Activated T-cell treated with anti-CD3 and anti-CD28 coated beads, Interleukin-2, amount 50 U/mL, for 72 hours (primary cell): ENCODE results near the gene UBE4B. TPM values are rescaled to one million over a fixed set of nuclear protein-coding genes. Genes with fewer than 3 reads are reported as not detected.
A peak's percentile ranks its signal among the peaks of the same experiment; 100 is the strongest.

ENCODE experiments used
- ATAC-seq, 2 donors: fragments of 150-1000 bp; cut with Tn5 transposase; replicated peaks in 1 of 2; 2 replicates each; pipeline ENCODE4 v1.10.0; 2021; ENCODE audit warnings: moderate library complexity in 2 of 2, mild to moderate bottlenecking in 1 of 2
- DNase-seq, 2 donors: peaks; one replicate each; pipeline ENCODE4 v3.0.0; 2021 to 2022; ENCODE audit warnings: mixed read lengths in 1 of 2
- H3K27ac Mint-ChIP-seq: one replicate; pipeline ENCODE4 v1.8.0; 2022; ENCODE audit warnings: mild to moderate bottlenecking, moderate library complexity, mixed read lengths
- H3K27me3 Mint-ChIP-seq: one replicate; pipeline ENCODE4 v1.8.0; 2022; ENCODE audit warnings: low read depth, mixed read lengths
- H3K36me3 Mint-ChIP-seq, 2 donors: one replicate each; pipeline ENCODE4 v1.8.0; 2022; ENCODE audit warnings: mixed read lengths in 2 of 2, mild to moderate bottlenecking in 1 of 2; ENCODE audit not compliant: insufficient read depth in 2 of 2
- H3K4me1 Mint-ChIP-seq: one replicate; pipeline ENCODE4 v1.8.0; 2022; ENCODE audit warnings: low read depth, mixed read lengths
- H3K4me3 Mint-ChIP-seq, 2 donors: one replicate each; pipeline ENCODE4 v1.8.0; 2022; ENCODE audit warnings: mild to moderate bottlenecking in 2 of 2, mixed read lengths in 2 of 2, moderate library complexity in 2 of 2
- H3K9me3 Mint-ChIP-seq, 2 donors: one replicate each; pipeline ENCODE4 v1.8.0; 2022; ENCODE audit warnings: mixed read lengths in 2 of 2
- total RNA-seq, 2 donors: library from RNA; stranded (reverse); gene quantifications; one replicate each; pipeline ENCODE4 v1.2.3, GENCODE V29; 2022

UBE4B gene
- total RNA-seq, 2 donors from 2014 or later: 24.7 to 25.6 TPM

DNA sequence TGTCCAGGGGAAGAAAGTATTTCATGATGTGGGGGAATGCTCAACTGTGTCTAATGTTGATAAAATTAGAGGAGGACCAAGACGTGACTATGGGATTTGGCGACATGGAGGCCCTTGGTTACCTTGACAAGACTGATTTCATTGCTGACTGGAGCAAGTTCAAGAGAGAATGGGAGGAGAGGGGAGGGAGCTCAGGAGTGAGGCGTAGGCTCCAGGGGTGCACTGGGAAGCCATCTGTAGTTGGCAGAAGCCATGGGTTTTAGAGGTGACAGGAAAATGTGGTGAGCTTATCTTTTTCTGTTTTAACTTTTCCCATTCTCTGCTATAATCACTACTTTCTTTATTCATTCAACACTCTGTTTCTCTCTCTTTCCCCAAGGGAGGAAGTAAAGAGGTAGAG is 15.8 kb downstream of the UBE4B start:
- Mint-ChIP-seq H3K27me3 (no peaks in the 10 kb centered on the region), H3K4me3 (no peak overlapping the region), H3K36me3 (peaks cover 0 to 7% of the 10 kb centered on the region in 2 donors), H3K4me1 (peaks cover 26% of the 10 kb centered on the region), H3K9me3 (no peaks in the 10 kb centered on the region), H3K27ac (peak overlapping the region; percentile 14)
- DNase-seq (no peak), ATAC-seq (no peak)

- no peak overlapping the region for H3K4me3 Mint-ChIP-seq
- H3K27me3 Mint-ChIP-seq: no peaks in the 10 kb centered on the region
- no peaks in the 10 kb centered on the region for H3K9me3 Mint-ChIP-seq
- DNase-seq: no peak
- peaks cover 18% of the 10 kb centered on the region for H3K4me1 Mint-ChIP-seq
- peaks cover 0 to 7% of the 10 kb centered on the region in 2 donors for H3K36me3 Mint-ChIP-seq
- no peak for ATAC-seq
- no peak overlapping the region for H3K27ac Mint-ChIP-seq
These were observed 17.9 kb downstream of the UBE4B start for GRCh38 chr1:10050611-10051010.

- ATAC-seq (no peak), DNase-seq (no peak)
- Mint-ChIP-seq H3K4me1 (peaks cover 12% of the 10 kb centered on the region), H3K27ac (no peak overlapping the region), H3K9me3 (no peaks in the 10 kb centered on the region), H3K27me3 (no peaks in the 10 kb centered on the region), H3K36me3 (peaks cover 0 to 7% of the 10 kb centered on the region in 2 donors), H3K4me3 (no peak overlapping the region)
These were observed 18.9 kb downstream of the UBE4B start for GRCh38 chr1:10051656-10052055.

DNA sequence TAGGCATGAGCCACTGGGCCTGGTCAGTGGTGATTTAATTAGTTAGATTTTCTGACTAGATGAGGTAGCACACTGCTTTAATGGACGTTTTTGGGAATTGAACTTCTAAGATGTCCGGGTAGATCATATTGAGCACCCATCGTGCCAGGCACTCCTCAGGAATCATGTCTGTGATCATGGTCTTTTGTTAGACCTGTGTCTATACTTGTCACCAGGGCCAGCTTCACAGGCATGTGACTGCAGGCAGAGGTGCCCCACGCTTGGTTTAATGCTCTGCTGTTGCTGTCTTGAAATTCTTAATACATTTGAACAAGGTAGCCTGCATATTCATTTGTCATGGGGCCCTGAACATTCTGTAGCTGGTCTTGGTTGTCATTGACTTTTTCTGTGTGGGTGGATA is 19.6 kb downstream of the UBE4B start:
- DNase-seq (no peak), ATAC-seq (no peak)
- H3K27ac Mint-ChIP-seq: no peak overlapping the region
- H3K36me3 Mint-ChIP-seq: peaks cover 0 to 7% of the 10 kb centered on the region in 2 donors
- no peak overlapping the region for H3K4me3 Mint-ChIP-seq
- H3K4me1 Mint-ChIP-seq: peaks cover 6% of the 10 kb centered on the region
- no peaks in the 10 kb centered on the region for H3K27me3 Mint-ChIP-seq
- H3K9me3 Mint-ChIP-seq: no peaks in the 10 kb centered on the region

GRCh38 chr1:10054465-10054864 is 21.7 kb downstream of the UBE4B start:
- DNase-seq (no peak), ATAC-seq (no peak)
- Mint-ChIP-seq H3K27ac (no peak overlapping the region), H3K36me3 (peaks cover 0 to 4% of the 10 kb centered on the region in 2 donors), H3K4me3 (no peak overlapping the region), H3K27me3 (no peaks in the 10 kb centered on the region), H3K9me3 (no peaks in the 10 kb centered on the region), H3K4me1 (peaks cover 10% of the 10 kb centered on the region)

- peaks cover 10% of the 10 kb centered on the region for H3K4me1 Mint-ChIP-seq
These were observed 23.8 kb downstream of the UBE4B start for GRCh38 chr1:10056599-10056987.

GRCh38 chr1:10057343-10057742 is 24.6 kb downstream of the UBE4B start:
- no peaks in the 10 kb centered on the region for H3K36me3 Mint-ChIP-seq
- no peak overlapping the region for H3K27ac Mint-ChIP-seq
- DNase-seq: no peak
- ATAC-seq: no peak
- H3K4me3 Mint-ChIP-seq: no peak overlapping the region
- H3K27me3 Mint-ChIP-seq: no peaks in the 10 kb centered on the region
- H3K4me1 Mint-ChIP-seq: peaks cover 10% of the 10 kb centered on the region
- H3K9me3 Mint-ChIP-seq: no peaks in the 10 kb centered on the region

More at GRCh38 chr1:10056599-10056987, 23.8 kb downstream of the UBE4B start:
- Mint-ChIP-seq H3K4me3 (no peak overlapping the region), H3K27me3 (no peaks in the 10 kb centered on the region), H3K36me3 (no peaks in the 10 kb centered on the region), H3K9me3 (no peaks in the 10 kb centered on the region), H3K27ac (no peak overlapping the region)
- DNase-seq (no peak), ATAC-seq (no peak)

DNA sequence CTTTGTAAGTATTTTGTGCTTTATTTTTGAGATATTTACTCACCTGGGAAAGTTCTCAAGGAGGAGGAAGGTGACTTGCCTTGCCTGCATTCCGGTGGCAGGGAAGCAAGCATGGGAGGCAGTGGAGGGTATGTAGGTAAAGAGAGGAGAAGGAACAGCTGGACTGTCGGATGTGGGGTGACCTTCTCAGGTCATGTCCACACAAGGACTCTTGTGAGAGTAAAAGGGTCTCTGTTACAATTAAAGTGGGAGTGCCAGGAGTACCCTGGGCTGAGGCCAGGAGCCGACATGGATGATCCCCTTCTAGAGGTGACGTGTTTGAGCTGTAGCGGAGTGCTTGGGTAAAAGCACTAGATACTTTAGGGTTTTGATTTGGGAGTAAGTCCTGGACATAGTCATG is 25.0 kb downstream of the UBE4B start:
- Mint-ChIP-seq H3K4me3 (no peak overlapping the region), H3K4me1 (peaks cover 10% of the 10 kb centered on the region), H3K27me3 (no peaks in the 10 kb centered on the region), H3K27ac (no peak overlapping the region), H3K9me3 (no peaks in the 10 kb centered on the region), H3K36me3 (no peaks in the 10 kb centered on the region)
- DNase-seq: no peak
- no peak for ATAC-seq

DNA sequence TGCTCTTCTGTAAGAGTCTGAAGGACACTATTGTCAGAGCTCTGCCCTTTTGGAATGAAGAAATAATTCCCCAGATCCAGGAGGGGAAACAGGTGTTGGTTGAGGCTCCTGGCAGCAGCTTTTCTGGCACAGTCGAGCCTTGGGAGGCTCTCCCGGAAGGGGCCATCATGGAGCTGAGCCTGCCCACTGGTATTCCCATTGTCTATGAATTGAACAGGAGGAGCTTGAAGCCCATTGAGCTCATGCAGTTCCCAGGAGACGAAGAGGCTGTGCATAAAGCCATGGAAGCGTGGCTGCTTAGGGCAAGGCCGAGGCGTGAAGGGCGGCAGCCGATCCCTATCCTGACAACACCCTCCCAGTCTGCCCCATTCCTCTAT is 26.6 kb downstream of the UBE4B start:
- no peaks in the 10 kb centered on the region for H3K27me3 Mint-ChIP-seq
- no peak overlapping the region for H3K4me3 Mint-ChIP-seq
- H3K9me3 Mint-ChIP-seq: no peaks in the 10 kb centered on the region
- DNase-seq: no peak
- no peak overlapping the region for H3K27ac Mint-ChIP-seq
- H3K4me1 Mint-ChIP-seq: peaks cover 14% of the 10 kb centered on the region
- no peak for ATAC-seq
- H3K36me3 Mint-ChIP-seq: no peaks in the 10 kb centered on the region

DNA sequence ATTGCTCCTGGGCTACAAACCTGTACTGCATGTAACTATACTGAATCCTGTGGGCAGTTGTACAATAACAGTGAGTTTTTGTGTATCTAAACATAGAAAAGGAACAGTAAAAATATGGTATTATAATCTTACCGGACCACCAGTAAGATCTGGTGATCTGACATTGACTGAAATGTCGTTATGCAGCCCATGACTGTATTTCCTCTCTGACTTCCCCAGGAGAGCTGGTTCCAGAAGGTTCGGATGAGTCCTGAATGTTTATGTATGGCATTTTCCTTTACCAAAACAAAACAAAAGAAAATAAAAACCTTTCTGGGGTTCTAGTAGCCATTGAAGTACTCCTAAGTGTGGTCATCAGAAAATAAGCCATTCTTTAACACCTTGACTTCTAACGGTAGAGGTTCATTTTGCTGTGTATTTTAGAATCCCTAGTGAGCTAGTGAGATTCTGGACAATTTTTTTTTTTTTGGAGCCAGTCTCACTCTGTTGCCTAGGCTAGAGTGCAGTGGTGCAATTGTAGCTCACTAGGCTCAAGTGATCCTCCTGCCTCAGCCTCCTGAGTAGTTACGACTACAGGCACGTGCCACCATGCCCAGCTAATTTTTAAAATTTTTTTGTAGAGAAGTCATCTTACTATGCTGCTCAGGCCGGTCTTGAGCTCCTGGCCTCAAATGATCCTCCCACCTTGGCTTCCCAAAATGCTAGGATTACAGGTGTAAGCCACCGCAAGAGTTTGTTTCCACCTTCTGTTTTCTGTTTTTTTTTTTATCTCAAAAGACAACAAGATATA is 27.7 kb downstream of the UBE4B start:
- H3K36me3 Mint-ChIP-seq: no peaks in the 10 kb centered on the region
- H3K27ac Mint-ChIP-seq: no peak overlapping the region
- H3K9me3 Mint-ChIP-seq: no peaks in the 10 kb centered on the region
- H3K4me1 Mint-ChIP-seq: peaks cover 21% of the 10 kb centered on the region
- no peak for DNase-seq
- no peak for ATAC-seq
- H3K4me3 Mint-ChIP-seq: no peak overlapping the region
- H3K27me3 Mint-ChIP-seq: no peaks in the 10 kb centered on the region

DNA sequence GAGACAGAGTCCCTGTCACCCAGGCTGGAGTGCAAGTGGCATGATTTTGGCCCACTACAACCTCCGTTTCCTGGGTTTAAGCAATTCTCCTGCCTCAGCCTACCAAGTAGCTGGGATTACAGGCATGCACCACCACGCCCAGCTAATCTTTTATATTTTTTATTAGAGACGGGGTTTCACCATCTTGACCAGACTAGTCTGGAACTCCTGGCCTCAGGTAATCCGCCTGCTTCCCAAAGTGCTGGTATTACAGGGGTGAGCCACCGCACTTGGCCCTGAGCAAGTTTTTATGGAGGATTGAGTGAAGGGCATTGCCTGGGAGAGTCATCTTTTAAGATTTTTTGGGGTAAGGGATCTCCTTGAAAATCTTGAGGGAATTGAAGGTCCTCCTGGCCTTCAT is 28.5 kb downstream of the UBE4B start:
- ATAC-seq: no peak
- H3K4me3 Mint-ChIP-seq: no peak overlapping the region
- H3K27me3 Mint-ChIP-seq: no peaks in the 10 kb centered on the region
- H3K27ac Mint-ChIP-seq: no peak overlapping the region
- H3K9me3 Mint-ChIP-seq: no peaks in the 10 kb centered on the region
- peaks cover 21% of the 10 kb centered on the region for H3K4me1 Mint-ChIP-seq
- no peaks in the 10 kb centered on the region for H3K36me3 Mint-ChIP-seq
- no peak for DNase-seq

DNA sequence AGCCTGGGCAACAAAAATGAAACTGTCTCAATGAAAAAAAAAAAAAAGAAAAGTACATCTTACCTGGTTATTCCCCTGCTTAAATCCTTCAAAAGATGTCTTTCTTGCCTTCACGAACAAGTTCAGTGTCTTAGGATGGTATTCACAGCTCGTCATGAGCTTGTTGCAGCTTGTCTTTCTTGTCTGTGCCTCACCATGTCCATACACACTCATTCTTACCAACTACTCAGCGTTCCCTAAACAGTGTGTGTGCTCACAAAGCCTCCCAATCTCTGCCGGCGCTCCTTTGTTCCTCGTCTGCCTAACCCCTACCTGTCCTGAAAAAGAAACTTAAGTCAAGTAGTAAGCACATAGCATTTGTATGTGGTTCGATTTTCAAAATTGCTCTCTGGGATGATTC is 31.1 kb downstream of the UBE4B start:
- no peaks in the 10 kb centered on the region for H3K27me3 Mint-ChIP-seq
- H3K4me3 Mint-ChIP-seq: no peak overlapping the region
- peaks cover 17% of the 10 kb centered on the region for H3K4me1 Mint-ChIP-seq
- H3K36me3 Mint-ChIP-seq: no peaks in the 10 kb centered on the region
- no peak for DNase-seq
- ATAC-seq: no peak
- H3K27ac Mint-ChIP-seq: no peak overlapping the region
- H3K9me3 Mint-ChIP-seq: no peaks in the 10 kb centered on the region

DNA sequence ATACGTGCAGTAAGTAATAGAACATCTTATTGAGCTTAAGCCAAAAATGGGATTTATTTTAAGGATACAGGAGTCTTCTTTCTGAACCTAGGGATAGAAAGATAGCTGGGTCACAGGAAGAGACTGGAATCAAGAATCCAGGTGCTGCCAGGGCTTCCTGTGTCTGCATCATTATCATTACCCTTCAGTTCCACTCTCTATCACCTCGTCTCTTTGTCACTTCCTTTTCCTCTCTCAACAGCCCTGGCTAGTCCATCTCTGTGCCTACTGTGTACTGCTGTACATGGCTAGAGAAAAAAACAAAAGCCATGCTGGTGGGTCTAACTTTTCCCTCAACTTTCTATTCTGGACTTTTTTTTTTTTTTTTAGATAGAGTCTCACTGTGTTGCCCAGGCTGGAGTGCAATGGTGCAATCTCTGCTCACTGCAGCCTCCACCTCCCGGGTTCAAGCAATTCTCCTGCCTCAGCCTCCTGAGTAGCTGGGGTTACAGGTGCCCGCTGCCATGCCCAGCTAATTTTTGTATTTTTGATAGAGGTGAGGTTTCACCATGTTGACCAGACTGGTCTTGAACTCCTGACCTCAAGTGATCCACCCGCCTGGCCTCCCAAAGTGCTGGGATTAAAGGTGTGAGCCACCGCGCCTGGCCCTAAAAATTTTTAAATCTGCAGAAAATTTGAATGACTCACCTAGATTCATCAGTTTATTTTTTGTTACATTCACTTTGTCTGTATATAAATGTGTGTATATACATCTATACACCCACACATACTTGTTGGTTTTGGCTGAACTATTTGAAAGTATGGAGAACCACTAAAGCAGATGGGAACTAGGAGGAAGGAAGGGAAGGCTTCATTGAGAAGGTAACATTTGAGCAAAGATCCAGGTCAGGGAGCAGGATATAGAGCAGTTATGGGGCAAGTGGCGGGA is 31.9 kb downstream of the UBE4B start:
- Mint-ChIP-seq H3K4me3 (no peak overlapping the region), H3K27me3 (no peaks in the 10 kb centered on the region), H3K4me1 (peaks cover 17% of the 10 kb centered on the region), H3K27ac (peak overlapping the region; percentile 3), H3K9me3 (no peaks in the 10 kb centered on the region), H3K36me3 (no peaks in the 10 kb centered on the region)
- no peak for DNase-seq
- no peak for ATAC-seq
